Common myeloid progenitor, CD34-positive (primary cell): ENCODE results near the gene SLC7A5.
A peak's percentile ranks its signal among the peaks of the same experiment; 100 is the strongest.
"Not testable (repeated sequence)": the region's sequence is repeated elsewhere in the genome, so short reads cannot be mapped to it uniquely, and the experiment has no call there.

Experiments
- CTCF ChIA-PET: fragments of 350-600 bp; sonication (Branson Sonifier 250); formaldehyde crosslinking; loops from one replicate; lab custom pipeline; 2021; ENCODE audit warnings: antibody characterized with exemption; lab: Charles Lee
- POLR2A ChIA-PET: fragments of 350-600 bp; sonication (Branson Sonifier 250); formaldehyde crosslinking; loops from one replicate; lab custom pipeline; 2021; ENCODE audit warnings: antibody characterized with exemption; lab: Charles Lee
- DNase-seq, 3 donors: peaks; one replicate each; pipeline versions ENCODE4 v3.0.0 to v3.0.0-alpha.2; 2013
- H3K27ac ChIP-seq, 2 experiments: 1 replicate in 1 of 2; 2 replicates in 1 of 2; pipeline ENCODE4 v1.7.0; 2013; ENCODE audit warnings: inconsistent platforms in 2 of 2, low read length in 2 of 2, mild to moderate bottlenecking in 2 of 2, low read depth in 1 of 2, moderate library complexity in 1 of 2; ENCODE audit not compliant: severe bottlenecking in 2 of 2, insufficient read depth in 1 of 2, poor library complexity in 1 of 2
- H3K27me3 ChIP-seq, 5 experiments: replicated peaks in 2 of 5; 1 replicate in 3 of 5; 2 replicates in 2 of 5; pipeline versions ENCODE4 v1.6.1 to v1.7.0; 2013; ENCODE audit warnings: low read length in 4 of 5, mild to moderate bottlenecking in 2 of 5, moderate library complexity in 2 of 5, inconsistent platforms in 1 of 5; ENCODE audit not compliant: insufficient read depth in 5 of 5, control insufficient read depth in 4 of 5
- H3K36me3 ChIP-seq, 4 experiments: 1 replicate in 2 of 4; 2 replicates in 2 of 4; pipeline versions ENCODE4 v1.6.1 to v1.7.0; 2013; ENCODE audit warnings: low read length in 3 of 4, control low read depth in 1 of 4, mild to moderate bottlenecking in 1 of 4; ENCODE audit not compliant: control insufficient read depth in 4 of 4, insufficient read depth in 4 of 4
- H3K4me1 ChIP-seq, 4 experiments: 1 replicate in 3 of 4; 2 replicates in 1 of 4; pipeline versions ENCODE4 v1.6.1 to v1.7.1; 2013; ENCODE audit warnings: low read length in 3 of 4, mild to moderate bottlenecking in 3 of 4, control low read depth in 1 of 4, inconsistent platforms in 1 of 4, moderate library complexity in 1 of 4; ENCODE audit not compliant: control insufficient read depth in 4 of 4, insufficient read depth in 4 of 4; ENCODE audit errors: control extremely low read depth in 1 of 4
- H3K4me3 ChIP-seq, 7 experiments: 1 replicate in 4 of 7; 2 replicates in 3 of 7; pipeline versions ENCODE4 v1.5.1 to v1.7.0; 2013; ENCODE audit warnings: mild to moderate bottlenecking in 7 of 7, low read length in 6 of 7, moderate library complexity in 6 of 7, inconsistent platforms in 2 of 7, low read depth in 2 of 7, control low read depth in 1 of 7; ENCODE audit not compliant: insufficient read depth in 4 of 7, control insufficient read depth in 1 of 7; ENCODE audit errors: extremely low read depth in 1 of 7
- H3K9me3 ChIP-seq, 5 experiments: 1 replicate in 4 of 5; 2 replicates in 1 of 5; pipeline versions ENCODE4 v1.6.1 to v1.7.1; 2013; ENCODE audit warnings: low read length in 4 of 5, mild to moderate bottlenecking in 2 of 5, inconsistent platforms in 1 of 5, low read depth in 1 of 5, moderate library complexity in 1 of 5; ENCODE audit not compliant: control insufficient read depth in 4 of 5, insufficient read depth in 2 of 5; ENCODE audit errors: control extremely low read depth in 1 of 5
- WGBS: methylation state at CpG from one replicate; pipeline ENCODE4 v1.1.5; 2013; ENCODE audit not compliant: insufficient coverage; 5-methylcytosine and 5-hydroxymethylcytosine counted together

The SLC7A5 gene

GRCh38 chr16:87889762-87890161 lies 20.5 kb upstream of the SLC7A5 start:
- H3K36me3 ChIP-seq, POLR2A ChIA-PET, H3K27ac ChIP-seq, H3K4me3 ChIP-seq, H3K27me3 ChIP-seq, CTCF ChIA-PET, H3K9me3 ChIP-seq: not testable (repeated sequence)
- WGBS, result 97% methylated on average over 6 of the region's 10 CpGs
- DNase-seq, result peak in 2 of 3 donors; percentile 49 to 54
- H3K4me1 ChIP-seq, result peaks cover 0 to 13% (median 8%) of the 10 kb centered on the region in 4 experiments

GRCh38 chr16:87888346-87888745 lies 19.0 kb upstream of the SLC7A5 start:
- H3K4me3 ChIP-seq, POLR2A ChIA-PET: not testable (repeated sequence)
- CTCF ChIA-PET, result interaction anchor here (1.4 kb wide), 1 partner anchor 14 kb away, joined by 3 read pairs; no protein-coding TSS in a partner anchor

GRCh38 chr16:87887931-87888330 lies 18.6 kb upstream of the SLC7A5 start:
- H3K4me1 ChIP-seq, POLR2A ChIA-PET, H3K36me3 ChIP-seq, H3K27ac ChIP-seq, H3K9me3 ChIP-seq, DNase-seq, H3K4me3 ChIP-seq, H3K27me3 ChIP-seq: not testable (repeated sequence)
- 87% methylated on average over 7 of the region's 8 CpGs for WGBS
- CTCF ChIA-PET, result interaction anchor here (1.6 kb wide), 1 partner anchor 21 kb away, joined by 5 read pairs; no protein-coding TSS in a partner anchor

More at GRCh38 chr16:87888346-87888745, 19.0 kb upstream of the SLC7A5 start:
- not testable (repeated sequence) for H3K27ac ChIP-seq, DNase-seq, H3K36me3 ChIP-seq, H3K27me3 ChIP-seq, H3K9me3 ChIP-seq, H3K4me1 ChIP-seq
- WGBS, result 97% methylated on average over 6 of the region's 7 CpGs

- POLR2A ChIA-PET, H3K36me3 ChIP-seq, H3K4me3 ChIP-seq, H3K9me3 ChIP-seq, H3K27ac ChIP-seq, H3K4me1 ChIP-seq, DNase-seq: not testable (repeated sequence)
- CTCF ChIA-PET, result interaction anchor here (1.5 to 1.6 kb wide), 3 partner anchors 10 to 20 kb away, joined by 3 to 4 read pairs (median 4); no protein-coding TSS in a partner anchor
- WGBS, result 76% methylated on average over 5 of the region's 8 CpGs
- peaks cover 0 to 14% (median 3%) of the 10 kb centered on the region in 5 experiments for H3K27me3 ChIP-seq
These were observed 16.2 kb upstream of the SLC7A5 start for GRCh38 chr16:87885371-87885967.

- Histone ChIP-seq H3K4me3 (no peak overlapping the region), H3K9me3 (peaks cover 0 to 2% (median 0%) of the 10 kb centered on the region in 5 experiments), H3K36me3 (no peaks in the 10 kb centered on the region), H3K27me3 (peaks cover 0 to 20% (median 3%) of the 10 kb centered on the region in 5 experiments), H3K27ac (no peak overlapping the region), H3K4me1 (peaks cover 0 to 8% (median 0%) of the 10 kb centered on the region in 4 experiments)
- ChIA-PET POLR2A (no interaction called here), CTCF (interaction anchor here (0.8 kb wide), 1 partner anchor 74 kb away, joined by 3 read pairs; no protein-coding TSS in a partner anchor)
- 96% methylated on average over 24 of the region's 29 CpGs for WGBS
- DNase-seq, result no peak
These were observed 13.2 kb upstream of the SLC7A5 start for GRCh38 chr16:87882436-87883019.

- peaks cover 0 to 2% (median 0%) of the 10 kb centered on the region in 5 experiments for H3K9me3 ChIP-seq
- no peak overlapping the region for H3K4me3 ChIP-seq
- ChIA-PET CTCF (interaction anchor here (1.4 kb wide), 1 partner anchor 10 kb away, joined by 3 read pairs; no protein-coding TSS in a partner anchor), POLR2A (interaction anchor here (0.8 kb wide), 1 partner anchor 102 kb away, joined by 8 read pairs; no protein-coding TSS in a partner anchor)
- H3K27ac ChIP-seq, result no peak overlapping the region
- DNase-seq, result no peak
- H3K36me3 ChIP-seq, result no peaks in the 10 kb centered on the region
- H3K4me1 ChIP-seq, result peaks cover 0 to 8% (median 0%) of the 10 kb centered on the region in 4 experiments
- peaks cover 0 to 20% (median 3%) of the 10 kb centered on the region in 5 experiments for H3K27me3 ChIP-seq
- 47% methylated on average over 11 of the region's 24 CpGs for WGBS
These were observed 12.3 kb upstream of the SLC7A5 start for GRCh38 chr16:87881324-87882200.
